SU-DHL-6 (cell line): Measurements from ENCODE around the gene BCL2L14.

ENCODE experiments used
- H2AFZ ChIP-seq: fragments of 200-600 bp; sonication (generic); 2 replicates; pipeline ENCODE4 v1.6.1; 2014; ENCODE audit warnings: low read depth, mild to moderate bottlenecking, moderate library complexity, mixed read lengths, antibody characterized with exemption, low read length; ENCODE audit not compliant: severe bottlenecking
- H3F3A ChIP-seq: fragments of 200-600 bp; shearing (Covaris generic); 2 replicates; pipeline ENCODE4 v1.6.0; 2016; ENCODE audit warnings: antibody characterized with exemption, mild to moderate bottlenecking; ENCODE audit not compliant: insufficient read depth
- H3K27ac ChIP-seq: fragments of 200-600 bp; sonication (generic); 2 replicates; pipeline ENCODE4 v1.5.1; 2016; ENCODE audit warnings: low read depth, mild to moderate bottlenecking, low read length, moderate library complexity, mixed read lengths
- H3K27me3 ChIP-seq: fragments of 200-600 bp; sonication (generic), shearing (Covaris generic); 2 replicates; pipeline ENCODE4 v1.6.0; 2014; ENCODE audit warnings: mild to moderate bottlenecking, low read length
- H3K36me3 ChIP-seq: fragments of 200-600 bp; sonication (generic); 2 replicates; pipeline ENCODE4 v1.6.1; 2014; ENCODE audit warnings: mild to moderate bottlenecking, low read length, mixed read lengths
- H3K4me2 ChIP-seq: fragments of 300-600, 200-600 bp; shearing (Covaris generic), sonication (generic); 2 replicates; pipeline ENCODE4 v1.6.0; 2014; ENCODE audit warnings: low read length, low read depth, mild to moderate bottlenecking; ENCODE audit not compliant: poor library complexity, severe bottlenecking
- H3K4me3 ChIP-seq: fragments of 200-600 bp; sonication (generic); 2 replicates; pipeline ENCODE4 v1.5.1; 2014; ENCODE audit warnings: antibody characterized with exemption, low read length, mild to moderate bottlenecking, mixed read lengths; ENCODE audit not compliant: insufficient read depth, poor library complexity, severe bottlenecking
- H3K79me2 ChIP-seq: fragments of 200-600 bp; sonication (generic); 2 replicates; pipeline ENCODE4 v1.6.1; 2014; ENCODE audit warnings: mild to moderate bottlenecking, low read length, moderate library complexity; ENCODE audit not compliant: insufficient read depth
- H3K9ac ChIP-seq: fragments of 200-600 bp; sonication (generic); 2 replicates; pipeline ENCODE4 v1.7.0; 2014; ENCODE audit warnings: mild to moderate bottlenecking, low read length
- H3K9me2 ChIP-seq: fragments of 200-600 bp; sonication (generic); replicated peaks from 2 replicates; pipeline ENCODE4 v1.6.1; 2014; ENCODE audit warnings: low read length; ENCODE audit not compliant: insufficient read depth
- H3K9me3 ChIP-seq: fragments of 200-600 bp; sonication (generic); 2 replicates; pipeline ENCODE4 v1.6.1; 2014; ENCODE audit warnings: low read length, mixed read lengths; ENCODE audit not compliant: insufficient read depth
- H4K20me1 ChIP-seq: fragments of 200-600 bp; sonication (generic); 2 replicates; pipeline ENCODE4 v1.6.1; 2014; ENCODE audit warnings: low read depth, mild to moderate bottlenecking, antibody characterized with exemption, low read length, moderate library complexity, mixed read lengths
- CTCF ChIP-seq: fragments of 200-600 bp; sonication (generic); IDR thresholded peaks from one replicate; pipeline ENCODE4 v1.5.1; 2017; ENCODE audit warnings: antibody characterized with exemption, mild to moderate bottlenecking, low read length, moderate library complexity; ENCODE audit not compliant: insufficient read depth, poor library complexity, severe bottlenecking
- EZH2phosphoT487 ChIP-seq: fragments of 200-600 bp; sonication (generic), shearing (Covaris generic); conservative IDR thresholded peaks from 2 replicates; pipeline ENCODE4 v1.6.1; 2018; ENCODE audit warnings: mild to moderate bottlenecking, antibody characterized with exemption, low read length, moderate library complexity, mixed read lengths

The BCL2L14 gene

GRCh38 chr12:12034344-12034743 is 36.4 kb upstream of the BCL2L14 start:
- Histone ChIP-seq H2AFZ (no peak overlapping the region), H4K20me1 (no peaks in the 10 kb centered on the region), H3K27me3 (no peaks in the 10 kb centered on the region), H3K4me3 (no peak overlapping the region), H3F3A (no peaks in the 10 kb centered on the region), H3K9me3 (no peaks in the 10 kb centered on the region), H3K36me3 (no peaks in the 10 kb centered on the region), H3K79me2 (no peaks in the 10 kb centered on the region), H3K9ac (no peak overlapping the region), H3K27ac (no peak overlapping the region), H3K9me2 (no peaks in the 10 kb centered on the region), H3K4me2 (no peak overlapping the region)
- TF ChIP-seq EZH2phosphoT487 (no peak), CTCF (no peak)

GRCh38 chr12:12035229-12035628 is 35.5 kb upstream of the BCL2L14 start:
- Histone ChIP-seq H3K36me3 (no peaks in the 10 kb centered on the region), H4K20me1 (no peaks in the 10 kb centered on the region), H3K9ac (no peak overlapping the region), H3K4me2 (no peak overlapping the region), H3K9me3 (no peaks in the 10 kb centered on the region), H3K27me3 (no peaks in the 10 kb centered on the region), H3K4me3 (no peak overlapping the region), H3K27ac (no peak overlapping the region), H2AFZ (no peak overlapping the region), H3K79me2 (no peaks in the 10 kb centered on the region), H3F3A (no peaks in the 10 kb centered on the region), H3K9me2 (no peaks in the 10 kb centered on the region)
- TF ChIP-seq EZH2phosphoT487 (no peak), CTCF (no peak)

GRCh38 chr12:12036901-12037300 is 33.8 kb upstream of the BCL2L14 start:
- TF ChIP-seq EZH2phosphoT487 (no peak), CTCF (no peak)
- H3F3A ChIP-seq: no peaks in the 10 kb centered on the region
- no peaks in the 10 kb centered on the region for H3K9me3 ChIP-seq
- no peaks in the 10 kb centered on the region for H3K9me2 ChIP-seq
- H3K27me3 ChIP-seq: no peaks in the 10 kb centered on the region
- H3K4me3 ChIP-seq: no peak overlapping the region
- H3K79me2 ChIP-seq: no peaks in the 10 kb centered on the region
- no peak overlapping the region for H3K9ac ChIP-seq
- H3K4me2 ChIP-seq: no peak overlapping the region
- no peaks in the 10 kb centered on the region for H4K20me1 ChIP-seq
- no peaks in the 10 kb centered on the region for H3K36me3 ChIP-seq
- no peak overlapping the region for H2AFZ ChIP-seq
- no peak overlapping the region for H3K27ac ChIP-seq
